HG03432 (cell line): ENCODE data around the gene CLEC18C.
"Not testable (repeated sequence)": the region's sequence is repeated elsewhere in the genome, so short reads cannot be mapped to it uniquely, and the experiment has no call there.

Experiments
- ATAC-seq: cut with Tn5 transposase; IDR thresholded peaks from one replicate; pipeline ENCODE4 v1.9.1; 2021; ENCODE audit warnings: mild to moderate bottlenecking, moderate library complexity; ENCODE audit not compliant: unreplicated experiment

CLEC18C gene

DNA sequence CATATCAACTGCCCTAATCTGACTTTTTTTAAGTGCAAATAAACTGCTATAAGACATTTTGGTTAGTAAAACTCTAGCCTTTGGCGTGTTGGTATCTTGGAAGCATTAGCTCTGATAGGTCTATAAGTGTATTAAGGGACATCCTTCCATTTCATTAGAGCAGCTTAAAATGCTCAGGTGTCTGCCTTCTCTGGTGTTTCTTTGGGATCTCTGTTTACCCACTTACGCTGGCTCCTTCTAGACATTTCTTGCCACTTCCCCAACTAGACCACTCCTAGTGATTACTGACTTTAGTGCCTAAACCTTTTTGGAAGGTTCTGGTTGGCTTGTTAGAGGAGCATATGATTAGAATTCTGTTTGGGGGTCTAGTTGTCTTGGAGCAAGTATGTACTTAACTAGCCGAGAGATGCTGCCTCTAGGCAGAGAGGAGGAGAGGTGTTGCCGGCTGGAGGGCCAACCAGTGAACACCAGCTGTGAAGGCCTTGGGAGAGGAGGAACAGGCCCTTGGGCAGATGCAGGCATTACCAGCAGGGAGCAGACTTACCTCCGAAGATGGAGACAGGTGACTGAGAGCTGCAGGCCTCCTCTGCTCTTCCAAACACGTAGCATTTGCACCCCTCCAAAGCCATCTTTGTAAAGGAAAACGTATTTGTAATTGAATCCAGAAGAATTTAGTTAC is 15.2 kb upstream of the CLEC18C start:
- no peak for ATAC-seq

DNA sequence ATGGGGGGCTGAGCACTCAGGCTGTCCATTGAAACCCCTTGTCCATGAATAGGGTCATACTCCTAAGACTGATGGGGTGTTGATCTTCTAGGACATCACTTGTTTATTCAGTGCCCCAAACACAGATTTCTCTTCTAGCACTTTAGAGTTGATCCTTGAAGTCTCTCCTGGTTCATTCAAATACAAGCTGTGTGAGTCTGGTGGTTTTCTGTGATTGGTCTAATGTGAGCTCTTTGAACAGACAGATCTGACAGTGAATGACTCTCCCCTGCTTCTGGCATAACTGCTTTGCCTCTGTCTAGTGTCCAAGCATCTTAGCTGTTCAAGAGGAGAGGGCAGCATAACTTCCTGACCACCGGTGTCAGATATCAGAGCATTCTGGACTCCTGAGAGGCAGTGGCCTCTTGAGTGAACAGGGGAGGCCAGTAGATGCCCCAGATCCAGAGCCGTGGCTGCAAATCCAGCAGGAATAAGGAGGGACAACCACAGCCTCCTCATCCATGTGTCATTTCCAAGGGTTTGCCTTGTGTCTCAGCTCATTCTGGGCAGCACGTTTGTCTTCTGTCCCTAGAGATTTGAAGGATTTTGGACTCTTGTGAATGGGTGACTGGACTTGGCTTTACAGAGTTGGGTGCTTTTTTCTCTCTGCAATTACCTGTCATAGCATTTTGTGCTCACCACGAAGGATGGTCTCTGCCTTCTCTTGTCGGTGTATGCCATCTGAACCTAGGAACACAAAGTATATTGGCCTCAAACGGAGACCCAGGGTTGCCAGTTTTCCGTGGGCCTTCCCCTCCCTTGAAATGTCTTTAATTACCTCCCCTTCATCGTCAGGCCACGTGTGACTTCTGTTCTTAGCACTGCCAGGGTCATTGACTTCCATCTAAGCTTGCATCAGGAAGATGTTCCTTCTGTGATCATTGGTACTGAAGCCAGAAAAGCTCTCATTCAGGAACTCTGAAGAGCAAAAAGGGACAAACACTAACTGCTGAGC is 13.9 kb upstream of the CLEC18C start:
- no peak for ATAC-seq

DNA sequence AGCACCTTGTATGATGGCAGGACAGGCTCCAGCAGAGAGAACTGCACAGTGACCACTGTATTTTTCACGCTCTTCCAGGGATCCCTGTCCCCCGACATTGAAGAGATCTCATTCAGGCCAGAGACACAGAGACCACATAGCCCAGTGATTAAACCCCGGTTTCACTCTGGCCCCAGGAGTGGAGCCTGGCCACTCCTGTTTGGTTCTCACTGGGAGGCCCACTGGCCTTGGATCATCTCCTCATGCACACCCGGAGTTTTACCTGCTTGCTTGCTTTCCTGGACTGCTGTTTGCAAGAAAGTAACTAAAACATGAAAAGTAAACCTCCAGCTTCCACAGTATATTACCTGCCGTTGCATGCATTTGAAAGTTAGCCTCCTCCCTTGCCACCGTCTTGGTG is 13.2 kb upstream of the CLEC18C start:
- ATAC-seq, result no peak

DNA sequence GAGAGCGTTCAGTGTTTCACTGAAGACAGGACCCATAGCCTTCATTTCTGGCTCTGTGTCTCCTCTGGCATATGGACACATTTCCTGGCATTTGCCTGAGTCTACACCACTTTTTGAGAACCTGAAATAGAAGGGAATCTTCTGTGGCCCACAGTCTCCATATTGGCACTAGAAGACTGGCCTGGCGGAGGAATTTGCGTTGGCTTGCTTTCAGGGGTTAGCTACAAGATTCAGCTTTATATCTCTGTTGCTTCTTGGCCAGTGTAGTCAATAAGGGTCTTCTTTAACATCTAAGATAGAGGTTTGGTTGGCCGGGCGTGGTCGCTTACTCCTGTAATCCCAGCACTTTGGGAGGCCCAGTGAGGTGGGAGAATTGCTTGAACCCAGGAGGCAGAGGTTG is 12.8 kb upstream of the CLEC18C start:
- ATAC-seq, result no peak

DNA sequence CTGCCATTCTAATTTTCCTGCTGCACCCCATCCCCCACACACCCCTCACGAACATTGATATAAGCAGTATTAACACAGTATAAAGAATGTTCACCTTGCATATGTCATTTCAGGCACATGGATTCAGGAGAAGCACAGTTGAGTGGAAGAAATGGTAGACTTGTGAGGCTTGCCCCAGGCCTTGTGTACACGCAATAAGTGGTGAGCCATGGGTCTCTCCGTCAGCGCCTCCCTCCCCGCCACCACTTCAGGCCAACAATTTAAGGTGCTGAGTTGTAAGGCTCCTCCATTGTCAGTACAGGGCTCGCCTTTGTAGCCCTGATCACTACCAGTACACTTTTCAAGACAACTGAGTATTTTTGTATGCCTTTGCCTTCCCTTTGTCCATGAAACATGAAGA is 12.2 kb upstream of the CLEC18C start:
- no peak for ATAC-seq

DNA sequence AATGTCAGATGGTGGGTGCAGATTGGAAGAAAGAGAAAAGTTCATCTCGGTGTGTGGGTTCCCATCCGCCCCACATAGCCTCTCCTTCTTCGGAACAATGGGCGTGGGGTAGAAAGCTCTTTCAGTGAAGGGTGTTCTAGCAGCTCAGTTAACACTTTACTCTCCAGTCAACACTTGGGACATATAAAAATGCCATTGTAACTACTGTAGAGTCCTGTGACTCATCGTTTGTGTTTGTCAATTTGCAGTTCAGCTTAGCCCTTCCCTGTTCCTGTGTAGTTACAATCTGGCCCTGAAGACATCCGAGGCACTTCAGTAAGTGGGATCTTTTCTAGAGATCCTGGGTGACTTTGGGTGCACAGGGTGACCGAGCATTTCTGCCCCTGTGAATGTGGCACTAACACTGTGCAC is 11.5 kb upstream of the CLEC18C start:
- no peak for ATAC-seq

DNA sequence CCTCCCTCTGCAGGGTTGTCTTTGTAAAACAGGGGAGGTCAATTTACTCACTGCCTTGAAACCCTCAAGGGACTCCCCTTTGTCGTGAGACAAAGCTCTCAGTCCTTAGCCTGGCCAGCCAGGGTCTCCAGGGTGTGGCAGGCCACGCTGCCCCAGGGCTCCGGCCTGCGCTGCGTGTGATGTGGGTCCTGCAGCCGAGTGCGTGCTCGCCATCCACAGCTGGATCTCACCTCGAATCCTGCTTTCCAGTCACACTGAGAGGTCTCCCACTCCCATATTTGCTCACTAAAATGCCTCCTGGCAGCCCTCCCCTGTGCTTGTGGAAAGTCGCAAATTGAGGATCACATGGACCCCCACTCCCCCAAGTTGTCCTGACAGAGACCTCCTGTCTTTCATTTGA is 10.0 kb upstream of the CLEC18C start:
- ATAC-seq, result no peak

DNA sequence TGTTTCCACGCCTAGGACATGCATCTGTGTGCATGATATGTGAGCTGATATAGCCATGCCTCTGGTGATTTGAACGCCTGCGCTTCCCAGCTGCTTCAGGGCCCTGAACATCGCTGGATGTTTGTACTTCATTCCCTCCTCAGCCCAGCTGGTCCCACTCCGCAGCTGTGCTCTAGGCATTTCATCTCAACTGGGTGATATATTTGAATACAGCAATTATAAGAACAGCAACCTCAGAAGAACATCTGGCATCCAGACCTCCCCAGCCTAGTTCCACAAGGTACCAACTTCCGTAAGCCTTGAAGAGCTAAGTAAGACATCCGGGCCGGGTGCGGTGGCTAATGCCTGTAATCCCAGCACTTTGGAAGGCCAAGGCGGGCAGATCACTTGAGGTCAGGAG is 6.9 kb upstream of the CLEC18C start:
- not testable (repeated sequence) for ATAC-seq

DNA sequence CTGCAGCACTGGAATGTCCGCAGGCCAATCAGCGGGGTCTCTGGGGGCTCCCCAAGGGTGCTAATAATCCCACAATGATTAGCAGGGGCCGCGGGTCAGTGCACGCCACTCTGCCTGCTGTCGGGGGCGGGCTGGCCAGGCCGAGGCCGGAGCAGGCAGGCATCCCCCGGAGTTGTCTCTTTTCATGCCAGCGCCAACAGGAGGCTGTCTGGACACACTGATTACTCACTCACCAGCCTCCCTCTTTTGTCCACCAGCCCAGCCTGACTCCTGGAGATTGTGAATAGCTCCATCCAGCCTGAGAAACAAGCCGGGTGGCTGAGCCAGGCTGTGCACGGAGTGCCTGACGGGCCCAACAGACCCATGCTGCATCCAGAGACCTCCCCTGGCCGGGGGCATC is 329 bp downstream of the CLEC18C start:
- ATAC-seq, result not testable (repeated sequence)

DNA sequence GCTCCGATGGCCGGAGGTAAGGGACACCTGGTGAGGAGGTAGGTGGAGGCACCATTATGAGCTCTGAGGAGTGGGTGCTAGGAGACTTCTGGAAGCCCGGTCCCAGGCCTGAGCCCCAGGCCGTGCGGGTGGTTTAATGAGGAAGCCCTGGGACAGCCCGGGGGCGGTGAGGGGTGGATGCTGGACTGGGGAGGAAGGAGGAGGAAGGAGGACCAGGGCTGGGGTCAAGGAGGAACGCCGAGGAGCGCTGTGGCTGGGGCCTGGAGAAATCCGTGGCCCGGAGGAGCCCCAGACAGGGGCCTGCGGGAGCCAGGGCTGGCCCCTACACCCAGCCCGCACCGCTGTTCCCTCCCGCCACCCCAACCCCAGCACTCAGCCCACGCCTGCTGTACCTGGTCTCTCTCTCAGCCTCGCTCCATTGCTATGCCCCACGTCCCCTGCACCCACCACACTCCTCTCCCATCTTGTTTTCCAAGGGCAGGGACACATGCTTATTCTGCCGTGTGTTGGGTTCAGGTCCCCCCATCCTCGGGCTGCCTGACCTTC is 873 bp downstream of the CLEC18C start:
- not testable (repeated sequence) for ATAC-seq

DNA sequence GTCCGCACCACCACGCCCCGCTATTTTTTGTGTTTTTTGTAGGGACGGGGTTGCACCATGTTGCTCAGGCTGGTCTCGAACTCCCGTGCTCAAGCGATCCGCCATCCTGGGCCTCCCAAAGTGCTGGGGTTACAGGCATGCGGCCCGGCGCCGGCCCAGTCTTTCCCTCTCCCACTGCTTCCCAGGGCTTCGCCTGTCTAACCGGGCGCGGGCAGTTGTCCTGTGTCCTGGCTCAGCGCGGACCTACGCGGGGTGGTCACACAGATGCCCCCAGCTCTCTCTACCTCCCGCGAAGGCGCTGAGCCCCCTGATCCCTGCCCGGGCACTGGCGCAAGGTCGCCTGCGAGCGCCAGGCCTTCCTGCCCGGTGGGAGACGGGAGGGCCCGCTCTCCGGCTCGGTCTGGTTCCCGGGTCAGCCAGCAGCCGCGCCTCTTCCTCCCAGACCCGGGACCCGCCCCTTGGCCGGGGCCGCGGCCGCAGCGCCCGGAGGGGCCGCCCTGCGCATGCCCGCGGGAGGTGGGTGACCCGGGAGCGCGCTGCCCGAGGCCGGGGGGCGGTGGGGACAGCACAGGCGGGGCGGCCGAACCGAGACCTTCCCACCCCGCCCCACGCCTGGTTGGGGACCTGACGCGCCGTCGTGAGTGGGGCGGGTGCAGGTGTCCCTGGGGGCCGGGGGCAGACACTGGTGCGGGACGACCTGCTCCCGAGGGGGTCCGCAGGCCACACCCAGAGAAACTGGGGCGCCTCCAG is 14.4 kb downstream of the CLEC18C start:
- ATAC-seq, result peak; percentile 69

DNA sequence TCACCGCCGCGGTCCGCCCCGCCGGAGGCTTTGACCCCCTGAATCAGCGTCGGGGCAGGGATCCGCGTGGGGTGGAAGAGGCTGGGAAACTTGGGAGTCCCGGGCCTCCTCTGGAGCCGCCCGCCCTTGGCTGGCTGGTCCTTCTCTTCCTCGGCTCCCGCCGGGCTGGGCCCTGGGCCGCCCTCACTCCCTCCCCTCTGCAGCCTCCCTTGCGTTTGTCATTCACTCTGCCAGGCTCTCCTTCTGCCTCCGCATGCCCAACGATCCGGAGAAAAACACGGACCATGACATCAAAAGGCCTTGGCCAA is 15.0 kb downstream of the CLEC18C start:
- ATAC-seq, result not testable (repeated sequence)

DNA sequence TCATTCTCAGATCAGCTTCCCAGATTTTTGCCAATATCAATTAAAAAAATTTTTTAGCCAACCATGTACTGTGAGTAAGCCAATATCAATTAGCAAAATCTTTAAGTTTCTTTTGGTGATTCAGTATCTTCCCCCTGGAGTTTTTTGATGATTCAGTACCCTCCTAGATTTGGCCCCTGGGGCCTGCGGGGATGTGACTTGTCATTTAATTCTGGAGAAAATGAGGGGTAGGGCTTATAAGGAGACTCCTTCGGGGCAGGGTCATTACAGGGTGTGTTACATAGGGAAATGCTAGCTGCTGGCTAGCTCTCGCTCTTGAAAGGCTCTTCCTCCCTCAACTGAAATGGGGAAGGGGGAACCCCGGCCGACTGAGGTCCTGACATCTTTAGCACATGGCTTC is 17.0 kb downstream of the CLEC18C start:
- not testable (repeated sequence) for ATAC-seq

DNA sequence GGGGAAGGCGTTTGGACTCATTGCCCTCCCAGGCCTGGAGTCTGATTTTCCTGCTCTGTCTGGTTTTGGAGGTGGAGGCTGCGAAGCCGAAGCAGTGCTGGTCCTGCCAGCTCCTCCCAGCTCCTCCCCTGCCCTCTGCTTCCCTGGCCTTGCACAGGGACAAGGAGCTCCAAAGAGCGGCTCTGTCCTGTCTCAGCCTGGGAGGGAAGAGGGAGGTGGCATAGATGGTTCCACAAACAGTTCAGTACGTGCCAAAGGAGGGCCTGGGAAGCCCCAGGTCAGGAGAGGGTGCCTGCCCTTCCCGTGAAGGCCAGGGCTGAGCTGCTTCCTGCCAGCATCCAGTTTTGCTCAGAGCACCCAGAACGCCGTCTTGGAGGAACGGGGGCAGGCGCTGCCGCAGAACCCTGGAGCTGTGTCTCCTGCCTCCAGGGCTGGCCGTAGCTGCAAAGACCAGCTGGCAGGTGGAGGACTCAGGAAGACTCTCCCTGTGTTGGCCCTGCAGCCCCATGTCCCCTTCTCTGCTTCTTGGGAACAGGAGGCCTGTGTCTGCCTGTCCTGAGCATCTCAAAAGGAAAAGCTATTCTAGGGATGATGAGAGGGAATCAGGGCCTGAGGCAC is 23.2 kb downstream of the CLEC18C start:
- ATAC-seq, result not testable (repeated sequence)

DNA sequence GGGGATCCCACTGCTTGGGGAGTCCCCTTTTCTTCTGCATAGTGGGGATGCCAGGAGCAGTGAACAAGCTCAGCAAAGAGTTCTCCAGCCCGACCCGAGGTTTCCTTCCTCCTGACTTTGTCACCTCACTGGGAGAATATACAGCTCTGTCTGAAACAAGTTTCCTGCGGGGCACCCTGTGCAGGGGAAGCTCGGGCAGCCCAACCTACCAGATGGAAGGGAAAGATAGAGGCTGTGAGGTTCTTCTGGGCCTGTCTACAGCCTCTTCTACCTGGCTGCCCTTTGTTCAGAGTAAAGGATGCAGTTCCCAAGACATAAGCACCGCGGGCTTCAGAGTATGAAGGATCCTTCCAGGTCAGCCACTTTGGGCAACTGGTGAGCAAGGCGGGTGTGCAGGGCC is 24.0 kb downstream of the CLEC18C start:
- ATAC-seq, result not testable (repeated sequence)

DNA sequence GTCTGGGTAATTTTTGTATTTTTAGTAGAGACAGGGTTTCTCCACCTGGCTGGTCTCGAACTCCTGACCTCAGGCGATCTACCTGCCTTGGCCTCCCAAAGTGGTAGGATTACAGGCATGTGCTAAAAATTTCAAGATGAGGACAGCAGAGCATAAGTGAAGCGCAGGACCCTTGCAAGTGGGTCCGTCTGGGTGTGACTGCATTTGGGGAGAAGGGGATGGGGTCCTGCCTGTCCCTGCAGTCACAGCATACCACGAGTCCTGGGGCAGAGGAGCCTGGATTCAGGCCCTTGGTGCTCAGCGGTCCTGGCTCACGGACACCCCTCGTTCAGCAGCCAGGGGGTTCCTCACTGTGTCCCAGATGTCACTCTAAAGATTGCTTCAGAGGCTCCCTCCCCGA is 24.6 kb downstream of the CLEC18C start:
- ATAC-seq, result not testable (repeated sequence)

DNA sequence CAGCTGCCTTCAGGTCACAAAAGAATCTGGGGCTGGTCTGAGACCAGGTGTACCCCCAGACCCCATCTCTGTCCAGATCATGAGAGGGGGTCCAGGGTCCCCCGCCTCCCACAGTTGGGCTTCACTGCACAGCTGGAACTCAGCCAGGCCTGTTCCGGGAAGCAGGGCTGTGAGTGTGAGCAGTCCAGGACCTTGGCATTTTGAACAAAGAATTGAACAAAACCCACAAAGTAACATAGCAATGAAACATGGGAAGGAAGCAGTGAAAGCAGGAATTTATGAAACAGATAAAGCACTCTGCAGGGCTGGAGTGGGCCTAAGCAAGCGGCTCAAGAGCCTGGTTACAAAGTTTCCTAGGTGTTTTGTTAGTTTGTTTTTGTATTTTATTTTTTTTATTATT is 25.1 kb downstream of the CLEC18C start:
- not testable (repeated sequence) for ATAC-seq

DNA sequence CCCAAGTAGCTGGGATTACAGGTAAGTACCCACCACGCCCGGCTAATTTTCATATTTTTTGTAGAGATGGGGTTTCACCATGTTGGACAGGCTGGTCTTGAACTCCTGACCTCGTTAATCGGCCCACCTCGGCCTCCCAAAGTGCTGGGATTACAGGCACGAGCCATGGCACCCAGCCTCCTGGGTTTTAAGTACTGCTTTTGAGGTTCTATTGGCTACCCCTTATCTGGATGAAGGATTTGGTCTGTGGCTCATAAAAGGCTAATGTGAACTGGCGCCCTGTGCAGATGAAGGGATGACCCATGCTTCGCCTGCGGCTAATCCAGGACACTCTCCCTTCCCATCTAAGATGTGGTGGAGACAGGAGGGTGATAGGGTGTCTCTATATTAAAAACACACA is 25.6 kb downstream of the CLEC18C start:
- not testable (repeated sequence) for ATAC-seq

DNA sequence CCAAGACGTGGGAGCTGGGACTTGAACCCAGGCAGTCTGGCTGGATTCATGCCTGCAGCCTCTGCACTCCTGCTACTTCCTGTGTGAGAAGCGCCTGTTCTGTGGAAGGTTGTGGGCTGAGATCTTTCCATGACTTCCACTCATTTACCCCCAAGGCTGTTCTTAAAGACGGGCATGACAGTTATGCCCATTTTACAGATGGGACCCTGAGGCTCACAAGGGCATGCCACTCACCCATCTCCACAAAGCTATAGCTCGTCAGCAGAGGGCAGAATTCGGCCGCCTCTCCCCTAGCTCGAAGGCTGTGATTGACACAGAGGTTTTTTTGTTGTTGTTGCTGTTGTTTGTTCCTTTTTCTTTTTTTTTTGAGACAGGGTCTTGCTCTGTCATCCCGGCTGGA is 26.5 kb downstream of the CLEC18C start:
- not testable (repeated sequence) for ATAC-seq

DNA sequence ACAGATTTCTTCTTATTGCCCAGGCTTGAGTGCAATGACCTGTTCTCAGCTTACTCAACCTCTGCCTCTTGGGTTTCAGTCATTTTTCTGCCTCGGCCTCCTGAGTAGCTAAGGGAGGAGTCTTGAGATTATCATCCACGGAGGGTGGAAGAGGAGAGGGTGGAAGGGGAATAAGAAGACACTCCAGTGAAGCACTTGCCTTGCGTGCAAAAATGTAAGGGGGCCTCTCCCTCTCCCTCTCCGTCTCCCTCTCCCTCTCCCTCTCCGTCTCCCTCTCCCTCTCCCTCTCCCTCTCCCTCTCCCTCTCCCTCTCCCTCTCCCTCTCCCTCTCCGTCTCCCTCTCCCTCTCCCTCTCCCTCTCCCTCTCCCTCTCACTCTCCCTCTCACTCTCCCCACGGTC is 29.9 kb downstream of the CLEC18C start:
- ATAC-seq, result not testable (repeated sequence)

DNA sequence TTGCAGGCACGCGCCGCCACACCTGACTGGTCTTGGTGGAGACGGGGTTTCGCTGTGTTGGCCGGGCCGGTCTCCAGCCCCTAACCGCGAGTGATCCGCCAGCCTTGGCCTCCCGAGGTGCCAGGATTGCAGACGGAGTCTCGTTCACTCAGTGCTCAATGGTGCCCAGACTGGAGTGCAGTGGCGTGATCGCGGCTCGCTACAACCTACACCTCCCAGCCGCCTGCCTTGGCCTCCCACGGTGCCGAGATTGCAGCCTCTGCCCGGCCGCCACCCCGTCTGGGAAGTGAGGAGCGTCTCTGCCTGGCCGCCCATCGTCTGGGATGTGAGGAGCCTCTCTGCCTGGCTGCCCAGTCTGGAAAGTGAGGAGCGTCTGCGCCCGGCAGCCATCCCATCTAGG is 30.4 kb downstream of the CLEC18C start:
- ATAC-seq, result not testable (repeated sequence)
